Mesothelial cell of epicardium (in vitro differentiated cells): ENCODE results near the gene RBM33. TPM values are rescaled to one million over a fixed set of nuclear protein-coding genes. Genes with fewer than 3 reads are reported as not detected.
"Not testable (repeated sequence)": the region's sequence is repeated elsewhere in the genome, so short reads cannot be mapped to it uniquely, and the experiment has no call there.

Experiments
- DNase-seq, 2 experiments: peaks; one replicate each; pipeline ENCODE4 v3.0.0; 2021; ENCODE audit warnings: low spot score in 2 of 2; ENCODE audit not compliant: unreplicated experiment in 2 of 2
- H3K27ac Mint-ChIP-seq: 2 replicates; pipeline ENCODE4 v1.8.0; 2021; ENCODE audit warnings: mixed read lengths
- H3K27me3 Mint-ChIP-seq: 2 replicates; pipeline ENCODE4 v1.8.0; 2021; ENCODE audit warnings: low read depth, mixed read lengths
- H3K36me3 Mint-ChIP-seq: 2 replicates; pipeline ENCODE4 v1.8.0; 2021; ENCODE audit warnings: mixed read lengths
- H3K4me1 Mint-ChIP-seq: 2 replicates; pipeline ENCODE4 v1.8.0; 2021; ENCODE audit warnings: mixed read lengths
- H3K4me3 Mint-ChIP-seq: 2 replicates; pipeline ENCODE4 v1.8.0; 2021; ENCODE audit warnings: mild to moderate bottlenecking, moderate library complexity, mixed read lengths
- H3K9me3 Mint-ChIP-seq: 2 replicates; pipeline ENCODE4 v1.8.0; 2021; ENCODE audit warnings: mixed read lengths
- total RNA-seq: library from RNA; stranded (reverse); gene quantifications from 3 replicates; pipeline ENCODE4 v1.2.1, GENCODE V29; 2021
- TF ChIP-seq, protein P1 (sequence below): fragments of 200-600 bp; sonication (generic); IDR thresholded peaks from one replicate; pipeline ENCODE4 v1.5.0; 2021; ENCODE audit warnings: antibody characterized with exemption; ENCODE audit not compliant: unreplicated experiment

Gene RBM33
- total RNA-seq, 1 donor from 2014 or later = 83.4 TPM

DNA sequence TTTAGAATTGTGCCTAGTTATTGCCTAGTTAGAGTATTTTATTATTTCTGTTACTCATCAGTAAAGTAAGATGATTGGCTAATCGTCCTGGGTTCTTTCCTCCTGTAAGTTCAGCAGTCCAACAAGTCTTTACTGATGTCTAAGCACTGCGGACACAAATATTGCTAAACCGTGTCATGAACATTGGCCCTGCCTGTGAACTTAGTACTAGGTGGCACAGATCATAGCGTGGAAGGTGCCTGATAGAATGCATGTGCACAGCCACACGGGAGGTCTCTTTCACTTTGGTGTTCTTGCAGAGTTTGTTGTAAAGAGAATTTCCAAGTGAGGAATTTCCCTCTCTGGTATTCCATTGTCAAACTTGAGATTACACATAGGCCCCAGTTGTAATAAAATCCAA is 38.0 kb downstream of the RBM33 start:
- no peaks in the 10 kb centered on the region for H3K4me1 Mint-ChIP-seq
- H3K4me3 Mint-ChIP-seq = no peak overlapping the region
- H3K27me3 Mint-ChIP-seq = no peaks in the 10 kb centered on the region
- peaks cover 44% of the 10 kb centered on the region for H3K36me3 Mint-ChIP-seq
- TF ChIP-seq, protein P1, sequence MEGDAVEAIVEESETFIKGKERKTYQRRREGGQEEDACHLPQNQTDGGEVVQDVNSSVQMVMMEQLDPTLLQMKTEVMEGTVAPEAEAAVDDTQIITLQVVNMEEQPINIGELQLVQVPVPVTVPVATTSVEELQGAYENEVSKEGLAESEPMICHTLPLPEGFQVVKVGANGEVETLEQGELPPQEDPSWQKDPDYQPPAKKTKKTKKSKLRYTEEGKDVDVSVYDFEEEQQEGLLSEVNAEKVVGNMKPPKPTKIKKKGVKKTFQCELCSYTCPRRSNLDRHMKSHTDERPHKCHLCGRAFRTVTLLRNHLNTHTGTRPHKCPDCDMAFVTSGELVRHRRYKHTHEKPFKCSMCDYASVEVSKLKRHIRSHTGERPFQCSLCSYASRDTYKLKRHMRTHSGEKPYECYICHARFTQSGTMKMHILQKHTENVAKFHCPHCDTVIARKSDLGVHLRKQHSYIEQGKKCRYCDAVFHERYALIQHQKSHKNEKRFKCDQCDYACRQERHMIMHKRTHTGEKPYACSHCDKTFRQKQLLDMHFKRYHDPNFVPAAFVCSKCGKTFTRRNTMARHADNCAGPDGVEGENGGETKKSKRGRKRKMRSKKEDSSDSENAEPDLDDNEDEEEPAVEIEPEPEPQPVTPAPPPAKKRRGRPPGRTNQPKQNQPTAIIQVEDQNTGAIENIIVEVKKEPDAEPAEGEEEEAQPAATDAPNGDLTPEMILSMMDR = no peak
- no peak overlapping the region for H3K27ac Mint-ChIP-seq
- peaks cover 5% of the 10 kb centered on the region for H3K9me3 Mint-ChIP-seq
- DNase-seq = no peak

DNA sequence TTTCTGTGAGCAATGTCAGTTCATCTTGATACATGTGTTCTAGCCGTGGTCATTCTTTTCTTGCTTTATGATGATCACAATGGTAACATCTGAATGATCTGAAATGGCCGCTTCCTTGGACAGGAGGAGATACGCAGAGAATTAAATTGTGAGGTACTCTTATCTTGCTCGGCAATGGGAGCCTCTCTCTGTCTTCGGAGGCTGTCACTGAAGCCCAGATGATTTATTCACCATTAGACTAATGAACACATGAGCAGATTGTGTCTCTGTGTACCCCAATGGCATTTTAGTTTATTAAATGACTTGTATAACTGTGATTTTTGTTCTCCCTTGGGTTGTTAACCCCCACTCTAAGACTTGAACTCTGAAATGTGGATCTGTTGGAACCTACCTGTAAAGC is 38.6 kb downstream of the RBM33 start:
- peaks cover 49% of the 10 kb centered on the region for H3K36me3 Mint-ChIP-seq
- H3K9me3 Mint-ChIP-seq = peaks cover 8% of the 10 kb centered on the region
- H3K4me1 Mint-ChIP-seq = no peaks in the 10 kb centered on the region
- TF ChIP-seq, protein P1 = no peak
- no peak overlapping the region for H3K4me3 Mint-ChIP-seq
- H3K27me3 Mint-ChIP-seq = no peaks in the 10 kb centered on the region
- DNase-seq = no peak
- no peak overlapping the region for H3K27ac Mint-ChIP-seq

DNA sequence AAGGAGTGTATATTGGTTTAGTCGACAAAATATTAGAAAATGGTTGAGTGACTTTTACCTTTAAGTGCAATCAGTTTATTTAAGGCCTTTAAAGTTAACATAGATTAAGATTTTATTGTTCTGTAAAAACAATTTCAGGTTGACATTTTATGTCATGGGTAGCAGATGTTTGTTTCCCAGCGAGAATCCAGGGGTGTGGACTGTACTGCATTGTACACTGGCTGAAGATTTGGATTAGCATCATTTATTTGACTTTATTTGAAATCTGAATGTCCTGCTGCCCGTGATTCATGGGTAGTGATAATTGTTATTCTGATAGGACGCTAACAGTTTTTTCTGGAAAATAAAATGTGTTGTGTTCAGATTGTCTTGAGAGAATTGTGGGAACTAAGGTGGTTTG is 39.3 kb downstream of the RBM33 start:
- DNase-seq = no peak
- Mint-ChIP-seq H3K36me3 (peaks cover 55% of the 10 kb centered on the region), H3K4me1 (no peaks in the 10 kb centered on the region), H3K9me3 (peaks cover 11% of the 10 kb centered on the region), H3K27me3 (no peaks in the 10 kb centered on the region), H3K4me3 (no peak overlapping the region), H3K27ac (no peak overlapping the region)
- TF ChIP-seq, protein P1 = no peak

DNA sequence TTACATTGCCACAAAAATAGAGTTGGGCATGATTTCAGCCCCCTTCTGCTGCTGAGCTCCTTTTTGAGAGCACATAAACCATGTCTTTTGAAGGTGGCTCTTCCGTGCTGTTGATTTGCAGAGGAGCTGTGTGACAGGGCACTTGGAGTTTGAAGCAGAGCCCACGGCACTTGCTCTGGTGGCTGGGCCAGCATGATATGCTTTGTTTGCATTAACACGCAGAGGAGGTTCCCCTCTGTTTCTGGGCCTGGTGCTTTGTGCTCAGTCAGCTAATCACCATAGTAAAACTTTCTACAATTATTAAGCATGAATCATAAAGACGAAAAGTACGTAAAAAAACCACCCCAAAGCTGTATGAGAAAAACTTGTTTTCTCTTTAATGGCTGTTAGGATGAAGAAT is 40.1 kb downstream of the RBM33 start:
- Mint-ChIP-seq H3K36me3 (peaks cover 58% of the 10 kb centered on the region), H3K27me3 (no peaks in the 10 kb centered on the region), H3K4me1 (no peaks in the 10 kb centered on the region), H3K27ac (peak overlapping the region; percentile 36), H3K9me3 (peaks cover 15% of the 10 kb centered on the region), H3K4me3 (no peak overlapping the region)
- TF ChIP-seq, protein P1 = no peak
- DNase-seq = no peak

DNA sequence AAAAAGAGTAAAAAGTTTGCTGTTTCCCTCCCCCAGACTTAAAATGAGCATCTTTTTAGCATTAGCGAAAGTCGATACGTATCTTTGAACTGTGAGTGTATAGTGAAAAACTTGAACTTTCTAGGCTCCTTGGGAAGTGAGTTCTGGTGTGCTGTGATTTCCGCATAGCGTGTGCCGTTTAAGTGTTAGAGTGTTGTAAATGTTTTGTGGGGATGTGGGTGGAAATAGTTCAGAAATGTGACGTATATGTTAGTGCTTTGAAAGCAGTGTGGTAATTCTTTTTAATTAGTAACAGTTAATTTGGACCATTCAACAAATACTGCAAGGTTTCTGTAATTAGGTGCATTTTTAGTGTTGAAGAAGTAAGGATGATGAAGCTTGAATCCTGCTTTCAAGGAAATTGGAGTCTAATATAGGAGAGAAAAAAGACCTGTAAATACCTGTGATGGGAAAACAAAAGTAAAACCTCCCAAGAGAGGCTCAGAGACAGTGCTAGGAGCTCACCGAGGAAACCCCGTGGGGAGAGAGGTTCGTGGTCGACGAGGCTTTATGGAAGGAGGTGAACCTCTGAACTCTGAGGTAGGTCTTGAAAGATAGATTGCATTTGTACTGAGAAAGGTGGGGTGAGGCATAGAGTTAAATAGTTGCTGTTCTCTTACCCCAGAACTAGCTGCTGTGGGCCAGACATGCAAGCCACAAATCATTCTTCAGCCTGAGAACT is 40.8 kb downstream of the RBM33 start:
- Mint-ChIP-seq H3K9me3 (peaks cover 22% of the 10 kb centered on the region), H3K4me1 (no peaks in the 10 kb centered on the region), H3K36me3 (peaks cover 65% of the 10 kb centered on the region), H3K27ac (peak overlapping the region; percentile 6), H3K27me3 (no peaks in the 10 kb centered on the region), H3K4me3 (no peak overlapping the region)
- no peak for DNase-seq
- TF ChIP-seq, protein P1 = no peak

DNA sequence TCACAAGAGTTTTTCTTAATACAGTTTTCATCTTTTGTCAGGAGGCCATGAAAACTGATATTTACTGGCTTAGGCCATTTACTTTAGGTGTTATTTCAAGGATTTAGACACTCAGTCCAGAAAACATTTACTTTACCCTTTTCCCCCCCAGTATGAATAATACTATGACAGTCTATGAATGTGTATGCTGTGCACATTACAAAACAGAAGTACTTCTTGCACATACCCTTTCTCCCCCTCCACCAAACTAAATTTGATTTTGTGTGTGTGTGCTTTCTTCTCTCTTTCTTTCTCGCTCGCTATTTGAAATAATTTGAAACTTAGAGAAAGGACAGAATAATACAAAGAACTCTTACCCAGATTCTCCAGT is 41.3 kb downstream of the RBM33 start:
- H3K27me3 Mint-ChIP-seq = no peaks in the 10 kb centered on the region
- H3K9me3 Mint-ChIP-seq = peaks cover 27% of the 10 kb centered on the region
- H3K4me1 Mint-ChIP-seq = no peaks in the 10 kb centered on the region
- peaks cover 66% of the 10 kb centered on the region for H3K36me3 Mint-ChIP-seq
- no peak overlapping the region for H3K4me3 Mint-ChIP-seq
- peak overlapping the region; percentile 10 for H3K27ac Mint-ChIP-seq
- no peak for DNase-seq
- TF ChIP-seq, protein P1 = no peak

DNA sequence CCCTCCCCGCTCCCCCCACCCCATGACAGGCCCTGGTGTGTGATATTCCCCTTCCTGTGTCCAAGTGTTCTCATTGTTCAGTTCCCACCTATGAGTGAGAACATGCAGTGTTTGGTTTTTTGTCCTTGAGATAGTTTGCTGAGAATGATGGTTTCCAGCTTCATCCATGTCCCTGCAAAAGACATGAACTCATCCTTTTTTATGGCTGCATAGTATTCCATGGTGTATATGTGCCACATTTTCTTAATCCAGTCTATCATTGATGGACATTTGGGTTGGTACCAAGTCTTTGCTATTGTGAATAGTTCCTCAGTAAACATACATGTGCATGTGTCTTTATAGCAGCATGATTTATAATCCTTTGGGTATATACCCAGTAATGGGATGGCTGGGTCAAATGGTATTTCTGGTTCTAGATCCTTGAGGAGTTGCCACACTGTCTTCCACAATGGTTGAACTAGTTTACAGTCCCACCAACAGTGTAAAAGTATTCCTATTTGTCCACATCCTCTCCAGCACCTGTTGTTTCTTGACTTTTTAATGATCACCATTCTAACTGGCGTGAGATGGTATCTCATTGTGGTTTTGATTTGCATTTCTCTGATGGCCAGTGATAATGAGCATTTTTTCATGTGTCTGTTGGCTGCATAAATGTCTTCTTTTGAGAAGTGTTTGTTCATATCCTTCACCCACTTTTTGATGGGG is 42.3 kb downstream of the RBM33 start:
- H3K9me3 Mint-ChIP-seq = peaks cover 32% of the 10 kb centered on the region
- not testable (repeated sequence) for H3K4me3 Mint-ChIP-seq, H3K4me1 Mint-ChIP-seq, DNase-seq, H3K27ac Mint-ChIP-seq, H3K27me3 Mint-ChIP-seq
- peaks cover 62% of the 10 kb centered on the region for H3K36me3 Mint-ChIP-seq

DNA sequence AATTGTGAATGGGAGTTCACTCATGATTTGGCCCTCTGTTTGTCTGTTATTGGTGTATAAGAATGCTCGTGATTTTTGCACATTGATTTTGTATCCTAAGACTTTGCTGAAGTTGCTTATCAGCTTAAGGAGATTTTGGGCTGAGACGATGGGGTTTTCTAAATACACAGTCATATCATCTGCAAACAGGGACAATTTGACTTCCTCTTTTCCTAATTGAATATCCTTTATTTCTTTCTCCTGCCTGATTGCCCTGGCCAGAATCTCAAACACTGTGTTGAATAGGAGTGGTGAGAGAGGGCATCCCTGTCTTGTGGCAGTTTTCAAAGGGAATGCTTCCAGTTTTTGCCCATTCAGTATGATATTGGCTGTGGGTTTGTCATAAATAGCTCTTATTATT is 43.8 kb downstream of the RBM33 start:
- H3K4me1 Mint-ChIP-seq, H3K27me3 Mint-ChIP-seq, H3K27ac Mint-ChIP-seq, H3K4me3 Mint-ChIP-seq, DNase-seq: not testable (repeated sequence)
- H3K36me3 Mint-ChIP-seq = peaks cover 56% of the 10 kb centered on the region
- peaks cover 32% of the 10 kb centered on the region for H3K9me3 Mint-ChIP-seq
